Measurements from ENCODE around the gene HPCAL1.

The HPCAL1 gene

DNA sequence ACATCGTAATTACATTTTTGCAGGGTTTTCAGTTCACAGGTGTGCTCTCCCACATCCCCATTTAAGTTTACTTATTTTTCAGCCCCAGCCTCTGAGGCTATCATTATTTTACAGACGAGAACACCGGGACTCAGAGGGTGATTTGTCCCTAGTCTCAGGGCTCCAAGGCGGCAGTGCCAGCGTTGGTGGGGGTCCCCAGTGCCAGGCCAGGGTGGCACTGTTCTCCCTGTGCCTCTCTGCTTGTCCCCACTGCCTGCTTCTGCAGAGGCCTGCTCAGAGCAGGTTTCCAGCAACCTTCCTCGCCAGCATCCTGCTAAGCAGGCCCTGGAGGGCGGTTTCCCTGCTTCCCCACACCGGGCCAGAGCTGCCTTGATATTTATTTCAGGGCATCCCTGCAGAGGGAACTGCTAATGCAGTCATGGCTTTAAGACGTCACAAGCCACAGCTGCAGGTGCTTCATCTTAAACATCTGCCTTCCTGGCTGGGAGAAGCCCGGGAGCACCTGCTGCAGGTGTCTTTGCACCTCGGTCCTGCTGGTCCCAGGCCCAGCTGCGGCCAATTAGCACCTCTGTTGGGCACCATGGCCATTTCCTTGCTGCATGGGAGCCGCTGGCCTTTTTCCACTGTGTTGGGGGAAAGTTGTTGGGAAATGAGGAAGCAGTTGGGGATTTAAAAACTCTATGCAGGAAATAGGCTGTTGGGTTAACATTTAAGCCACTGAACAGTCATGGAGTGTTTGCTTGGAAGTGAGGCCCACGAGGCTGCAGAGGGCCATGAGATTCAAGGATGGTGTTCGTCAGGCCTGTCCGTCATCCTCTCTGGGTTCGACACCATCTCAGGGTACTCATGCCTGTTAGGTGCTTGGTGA is 22.8 kb downstream of the HPCAL1 start:
- DNase-seq, result no peak

- DNase-seq, result no peak
These were observed 23.5 kb downstream of the HPCAL1 start for GRCh38 chr2:10326151-10326616.

DNA sequence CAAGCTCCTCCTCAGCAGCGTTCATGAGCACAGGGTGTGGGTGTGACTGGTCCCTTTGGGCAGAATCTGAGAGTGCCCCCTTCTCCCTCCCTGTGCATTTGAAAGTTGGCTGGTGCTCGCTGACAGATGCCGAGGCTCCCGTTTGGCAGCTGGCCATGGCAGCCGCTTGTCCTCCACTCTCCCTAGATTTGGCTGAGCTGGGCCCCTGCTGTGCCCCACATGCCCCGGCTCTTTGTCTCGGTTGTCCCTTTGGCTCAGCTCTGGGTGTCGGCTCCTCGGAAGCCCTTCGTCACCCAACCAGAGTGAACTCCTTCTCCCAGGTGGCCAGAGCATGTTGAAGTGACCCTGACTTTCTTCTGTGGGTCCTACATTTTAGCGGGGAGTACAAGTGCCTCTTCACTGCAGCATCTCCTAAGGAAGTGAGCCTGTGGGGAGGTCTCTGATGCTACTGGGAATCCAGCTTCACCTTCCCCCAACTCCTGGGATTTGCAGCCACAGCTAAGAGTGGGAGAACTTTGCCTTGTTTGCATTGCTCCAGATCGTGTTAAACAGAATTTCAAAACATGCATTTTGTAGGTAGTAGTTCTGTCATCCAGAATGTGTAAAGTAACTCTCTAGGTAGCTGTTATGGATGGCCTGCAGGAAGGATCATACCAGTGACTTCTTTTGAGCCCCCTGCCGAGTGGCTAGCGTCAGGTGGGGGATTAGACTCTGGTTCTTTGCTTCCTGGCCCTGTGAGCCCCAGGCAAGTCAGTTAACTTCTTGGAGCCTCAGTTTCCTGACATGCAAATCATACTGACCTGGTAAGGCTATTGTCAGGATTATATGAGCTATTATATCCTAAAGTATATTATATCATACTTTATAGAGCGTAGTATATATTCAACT is 24.2 kb downstream of the HPCAL1 start:
- DNase-seq, result peak; percentile 16

GRCh38 chr2:10327896-10328669 is 25.4 kb downstream of the HPCAL1 start:
- no peak for DNase-seq

DNA sequence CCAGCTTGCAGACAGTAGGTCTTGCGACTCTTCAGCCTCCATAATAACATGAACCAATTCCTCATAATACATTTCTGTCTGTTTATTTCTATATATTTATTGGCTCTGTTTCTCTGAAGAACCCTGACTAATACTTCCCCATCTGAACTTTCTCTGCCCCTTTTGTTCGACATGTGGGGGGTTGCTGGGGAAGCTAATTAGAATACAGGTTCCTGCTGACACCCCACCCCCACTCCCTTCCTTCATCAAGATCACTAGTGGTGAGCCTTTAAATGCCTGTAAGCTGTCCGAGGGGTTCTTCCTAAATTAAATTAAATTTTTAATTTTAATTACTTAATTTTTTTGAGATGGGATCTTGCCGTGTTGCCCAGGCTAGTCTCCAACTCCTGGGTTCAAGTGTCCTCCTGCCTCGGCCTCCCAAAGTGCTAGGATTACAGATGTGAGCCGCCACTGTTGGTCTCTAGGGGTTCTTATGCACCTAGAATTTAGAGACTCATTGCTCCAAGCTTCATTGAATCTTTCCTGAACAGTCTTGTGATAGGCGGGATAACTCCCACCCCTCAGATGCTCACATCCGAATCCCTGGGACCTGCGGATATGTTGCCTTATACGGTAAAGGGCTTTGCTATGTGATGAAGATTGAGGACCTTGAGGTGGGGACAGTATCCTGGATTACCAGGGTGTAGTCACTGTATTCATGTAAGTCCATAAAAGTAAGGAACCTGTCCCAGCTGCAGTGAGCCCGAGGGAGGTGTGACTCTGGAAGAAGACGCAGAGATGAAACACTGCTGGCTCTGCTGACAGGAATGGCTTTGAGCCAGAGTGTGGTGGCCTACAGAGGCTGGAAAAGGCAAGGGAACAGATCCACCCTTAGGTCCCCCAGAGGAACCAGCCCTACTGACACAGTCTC is 26.2 kb downstream of the HPCAL1 start:
- no peak for DNase-seq

GRCh38 chr2:10329580-10329879 is 26.8 kb downstream of the HPCAL1 start:
- no peak for DNase-seq

- peak; percentile 66 for DNase-seq
These were observed 27.4 kb downstream of the HPCAL1 start for GRCh38 chr2:10329880-10330699.

DNA sequence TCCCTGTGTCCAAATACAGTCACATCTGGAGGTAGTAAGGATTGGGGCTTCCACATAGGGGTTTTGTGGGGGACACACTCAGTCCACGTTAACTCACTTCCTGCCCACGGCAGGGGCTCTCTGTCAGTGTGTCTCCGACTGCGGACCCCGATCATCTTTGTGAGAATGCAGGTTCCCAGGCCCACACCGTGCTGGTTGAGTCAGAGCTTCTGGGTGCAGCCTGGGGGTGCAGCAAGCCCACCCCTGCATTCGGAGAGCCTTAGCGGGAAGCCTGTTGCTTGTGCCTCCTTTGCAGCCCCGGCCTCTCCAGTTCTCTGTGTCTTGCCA is 28.0 kb downstream of the HPCAL1 start:
- no peak for DNase-seq

DNA sequence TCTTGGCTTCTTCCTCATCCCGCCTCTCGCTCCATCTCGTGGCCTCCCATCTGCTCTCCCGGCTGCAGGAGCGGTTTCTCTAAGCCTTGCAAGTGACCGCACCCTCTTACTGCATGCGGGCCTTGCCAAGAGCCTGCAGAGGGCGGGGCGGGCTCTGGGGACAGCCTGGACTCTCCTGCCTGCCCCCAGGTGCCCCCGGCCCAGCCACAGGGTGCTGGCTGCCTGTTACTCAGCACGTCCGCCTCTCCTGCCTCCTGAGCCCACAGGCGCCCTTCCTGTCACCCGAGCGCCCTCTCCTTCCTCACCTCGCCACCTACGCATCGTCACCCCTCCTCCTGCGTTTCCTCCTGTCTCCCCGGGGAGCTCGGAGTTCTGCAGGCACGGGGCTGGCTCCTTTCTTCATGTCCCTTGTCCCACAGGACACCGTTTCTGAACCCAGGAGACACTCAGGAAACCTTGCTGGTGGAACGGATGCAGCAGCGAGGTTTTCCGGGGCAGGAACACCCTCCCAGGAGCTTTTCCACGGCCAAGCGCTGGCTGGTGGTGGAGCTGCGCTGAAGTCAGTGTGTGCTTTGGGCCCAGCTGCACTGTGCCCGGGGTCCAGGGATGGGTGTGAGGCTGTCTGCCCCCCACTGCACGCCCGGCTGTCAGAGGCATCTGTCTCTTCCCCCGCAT is 28.5 kb downstream of the HPCAL1 start:
- peak; percentile 9 for DNase-seq

DNA sequence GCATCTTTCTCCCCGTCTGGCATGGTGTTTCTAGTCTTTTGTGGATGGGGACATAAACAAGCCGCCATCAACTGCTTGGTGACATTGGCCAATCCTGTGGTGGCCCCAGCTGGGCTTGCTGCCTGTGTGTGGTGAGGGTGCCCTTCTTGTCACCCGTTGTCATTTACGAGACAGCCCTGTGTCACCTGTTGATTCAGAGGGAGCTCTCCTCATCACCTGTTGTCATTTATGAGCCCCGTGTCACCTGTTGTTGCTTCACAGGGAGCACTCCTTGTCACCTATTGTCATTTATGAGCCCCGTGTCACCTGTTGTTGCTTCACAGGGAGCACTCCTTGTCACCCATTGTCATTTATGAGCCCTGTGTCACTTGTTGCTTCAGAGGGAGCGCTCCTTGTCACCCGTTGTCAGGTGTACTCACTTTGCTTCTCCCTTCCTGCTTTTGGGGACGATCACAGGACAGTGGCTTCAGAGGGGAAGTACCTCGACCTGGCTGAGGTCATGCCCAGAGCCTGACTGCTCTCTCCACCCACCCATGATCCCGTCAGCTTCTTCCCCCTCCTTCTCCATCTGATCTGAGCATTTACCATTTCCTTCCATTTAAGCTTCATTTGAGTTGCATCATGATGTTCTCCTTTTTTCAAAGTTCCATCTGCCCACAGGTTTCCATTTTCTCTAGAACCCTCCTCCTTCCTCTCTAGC is 29.1 kb downstream of the HPCAL1 start:
- DNase-seq, result no peak

DNA sequence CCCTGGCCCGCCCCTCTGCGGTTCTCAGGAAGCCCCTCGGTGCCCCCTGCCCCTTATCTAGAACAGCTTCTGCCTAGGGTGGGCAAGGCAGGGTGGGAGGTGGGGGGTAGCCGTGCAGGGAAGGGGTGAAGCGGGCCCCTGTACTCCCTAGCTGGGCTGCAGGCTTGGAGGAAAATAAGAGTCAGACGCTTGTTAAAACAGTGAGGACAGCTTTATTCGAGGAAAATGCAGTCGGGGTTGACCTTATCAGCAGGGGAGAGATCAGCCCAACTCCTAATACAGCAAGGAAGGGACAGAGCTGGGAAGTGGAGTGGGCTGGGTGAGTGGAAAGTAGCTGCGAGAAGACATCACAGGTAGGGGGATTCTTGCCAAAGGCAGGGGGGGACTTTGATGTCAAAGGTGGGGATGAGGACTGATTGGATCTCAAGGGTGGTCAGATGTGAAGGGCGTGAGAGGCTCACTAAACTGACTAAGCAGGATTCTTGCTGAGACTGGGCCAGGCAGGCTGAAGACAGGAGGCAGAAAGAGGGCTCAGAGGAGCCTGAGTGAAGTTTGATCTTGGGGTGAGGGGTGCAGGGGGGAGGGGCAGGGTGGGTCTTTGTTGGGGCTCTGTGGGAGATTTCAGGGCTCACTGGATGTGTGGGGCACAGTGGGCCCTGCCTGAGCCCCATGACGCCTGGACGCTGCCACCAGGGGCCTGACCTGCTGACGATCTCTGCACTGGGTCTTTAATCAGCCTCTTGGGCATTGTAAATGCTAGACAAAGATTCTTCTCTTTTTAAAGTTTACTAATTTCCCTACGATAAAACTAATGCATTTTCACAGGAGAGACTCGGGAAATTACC is 29.9 kb downstream of the HPCAL1 start:
- DNase-seq, result no peak

DNA sequence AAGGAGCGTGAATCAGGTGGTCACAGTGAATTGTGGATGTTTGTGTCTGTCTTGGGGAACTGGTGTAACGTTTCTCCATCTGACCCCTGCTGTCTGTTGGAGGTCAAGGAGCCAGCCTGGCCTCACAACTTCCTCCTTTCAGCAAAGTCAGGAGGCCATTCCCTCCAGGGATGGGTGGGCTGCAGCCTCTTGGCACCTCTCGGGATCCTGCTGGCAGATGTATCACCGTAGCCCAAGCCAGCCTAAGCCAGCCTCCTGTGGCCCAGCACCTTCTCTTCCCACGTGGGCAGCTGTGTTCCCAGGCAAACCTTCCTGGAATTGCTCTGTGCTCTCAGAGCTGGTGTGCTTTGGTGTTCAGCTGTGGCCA is 30.5 kb downstream of the HPCAL1 start:
- DNase-seq, result no peak

GRCh38 chr2:10333966-10334365 is 31.3 kb downstream of the HPCAL1 start:
- no peak for DNase-seq

GRCh38 chr2:10335046-10335840 is 32.5 kb downstream of the HPCAL1 start:
- no peak for DNase-seq

GRCh38 chr2:10336283-10336682 is 33.6 kb downstream of the HPCAL1 start:
- no peak for DNase-seq

GRCh38 chr2:10337449-10338269 is 35.0 kb downstream of the HPCAL1 start:
- no peak for DNase-seq

All from fibroblast of skin of scalp (primary cell).